SK-N-MC (cell line): ENCODE data around the gene DUSP9.

Experiments
- DNase-seq: peaks from one replicate; pipeline ENCODE4 v3.0.0-alpha.2; 2011; ENCODE audit warnings: low read depth, low spot score
- H3K27ac ChIP-seq: fragments of 200-600 bp; sonication (generic); 2 replicates; pipeline ENCODE4 v1.5.1; 2016; ENCODE audit warnings: mixed run types
- H3K36me3 ChIP-seq: fragments of 200-600 bp; sonication (generic); 2 replicates; pipeline ENCODE4 v1.6.1; 2017; ENCODE audit warnings: antibody characterized with exemption, low read length, mixed read lengths; ENCODE audit not compliant: insufficient read depth
- H3K4me3 ChIP-seq: fragments of 200-600 bp; sonication (generic); 2 replicates; pipeline ENCODE4 v1.5.1; 2016
- H3K9ac ChIP-seq: fragments of 200-600 bp; sonication (generic); 2 replicates; pipeline ENCODE4 v1.8.0; 2017; ENCODE audit warnings: mixed run types, mixed read lengths; ENCODE audit not compliant: insufficient read length
- H3K9me3 ChIP-seq: fragments of 200-600 bp; sonication (generic); 2 replicates; pipeline ENCODE4 v1.6.1; 2017; ENCODE audit warnings: low read depth, mild to moderate bottlenecking, antibody characterized with exemption, low read length, moderate library complexity, mixed read lengths
- EZH2 ChIP-seq: fragments of 200-600 bp; sonication (generic); IDR thresholded peaks from one replicate; pipeline ENCODE4 v1.6.1; 2017; ENCODE audit warnings: antibody characterized with exemption
- FOXP2 ChIP-seq: optimal IDR thresholded peaks from 2 replicates; pipeline ENCODE3; 2011; ENCODE audit warnings: mild to moderate bottlenecking, moderate library complexity; ENCODE audit not compliant: insufficient read depth; ENCODE audit errors: extremely low read length, control extremely low read depth
- POLR2AphosphoS5 ChIP-seq: IDR thresholded peaks from 2 replicates; pipeline ENCODE4 v1.6.1; 2012; ENCODE audit warnings: mild to moderate bottlenecking, low read depth, low read length, borderline replicate concordance

The DUSP9 gene

GRCh38 chrX:153649178-153649914 lies 2.3 kb downstream of the DUSP9 start:
- H3K9ac ChIP-seq = no peak overlapping the region
- H3K36me3 ChIP-seq = no peaks in the 10 kb centered on the region
- no peaks in the 10 kb centered on the region for H3K9me3 ChIP-seq
- DNase-seq = no peak
- no peak overlapping the region for H3K4me3 ChIP-seq
- TF ChIP-seq POLR2AphosphoS5 (no peak), EZH2 (no peak), FOXP2 (no peak)
- H3K27ac ChIP-seq = no peak overlapping the region

- H3K9ac ChIP-seq = no peak overlapping the region
- H3K4me3 ChIP-seq = no peak overlapping the region
- TF ChIP-seq FOXP2 (no peak), EZH2 (no peak), POLR2AphosphoS5 (no peak)
- no peak for DNase-seq
- no peaks in the 10 kb centered on the region for H3K9me3 ChIP-seq
- H3K27ac ChIP-seq = no peak overlapping the region
- no peaks in the 10 kb centered on the region for H3K36me3 ChIP-seq
These were observed 3.1 kb downstream of the DUSP9 start for GRCh38 chrX:153649915-153650782.

DNA sequence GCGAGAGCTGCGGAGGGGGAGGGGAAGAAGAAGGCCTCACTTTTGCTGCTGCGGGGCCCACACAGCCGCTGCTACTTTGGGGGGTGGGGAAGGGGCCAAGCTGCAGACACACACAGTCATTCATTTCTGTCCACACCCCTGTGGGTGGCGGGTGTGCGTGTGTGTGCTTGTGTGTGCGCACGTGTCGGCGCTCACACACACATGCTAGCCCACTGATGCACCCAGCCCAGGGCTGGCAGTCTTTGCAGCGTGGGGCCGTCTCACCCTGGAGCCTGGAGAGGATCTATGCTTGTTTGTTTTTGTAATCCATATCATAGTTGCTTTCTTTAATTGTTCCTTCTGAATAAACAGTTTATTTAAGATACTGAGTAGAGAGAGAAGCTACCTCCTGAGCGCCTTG lies 4.0 kb downstream of the DUSP9 start:
- Histone ChIP-seq H3K9ac (no peak overlapping the region), H3K4me3 (no peak overlapping the region), H3K27ac (no peak overlapping the region), H3K36me3 (no peaks in the 10 kb centered on the region), H3K9me3 (no peaks in the 10 kb centered on the region)
- no peak for DNase-seq
- TF ChIP-seq EZH2 (no peak), POLR2AphosphoS5 (no peak), FOXP2 (no peak)

- TF ChIP-seq FOXP2 (no peak), POLR2AphosphoS5 (no peak), EZH2 (no peak)
- H3K9me3 ChIP-seq = no peaks in the 10 kb centered on the region
- DNase-seq = no peak
- no peaks in the 10 kb centered on the region for H3K36me3 ChIP-seq
- H3K4me3 ChIP-seq = no peak overlapping the region
- no peak overlapping the region for H3K27ac ChIP-seq
- no peak overlapping the region for H3K9ac ChIP-seq
These were observed 4.6 kb downstream of the DUSP9 start for GRCh38 chrX:153651540-153652079.

GRCh38 chrX:153653556-153653955 lies 6.6 kb downstream of the DUSP9 start:
- H3K36me3 ChIP-seq = no peaks in the 10 kb centered on the region
- TF ChIP-seq POLR2AphosphoS5 (no peak), EZH2 (no peak), FOXP2 (no peak)
- H3K4me3 ChIP-seq = no peak overlapping the region
- no peaks in the 10 kb centered on the region for H3K9me3 ChIP-seq
- H3K9ac ChIP-seq = no peak overlapping the region
- no peak for DNase-seq
- H3K27ac ChIP-seq = no peak overlapping the region

GRCh38 chrX:153657161-153657560 lies 10.2 kb downstream of the DUSP9 start:
- H3K9me3 ChIP-seq = no peaks in the 10 kb centered on the region
- TF ChIP-seq POLR2AphosphoS5 (no peak), FOXP2 (no peak), EZH2 (no peak)
- no peak overlapping the region for H3K27ac ChIP-seq
- no peaks in the 10 kb centered on the region for H3K36me3 ChIP-seq
- no peak for DNase-seq
- H3K9ac ChIP-seq = no peak overlapping the region
- no peak overlapping the region for H3K4me3 ChIP-seq

- no peak overlapping the region for H3K9ac ChIP-seq
- TF ChIP-seq POLR2AphosphoS5 (no peak), FOXP2 (no peak), EZH2 (no peak)
- H3K36me3 ChIP-seq = no peaks in the 10 kb centered on the region
- H3K4me3 ChIP-seq = no peak overlapping the region
- no peaks in the 10 kb centered on the region for H3K9me3 ChIP-seq
- DNase-seq = no peak
- H3K27ac ChIP-seq = no peak overlapping the region
These were observed 12.3 kb downstream of the DUSP9 start for GRCh38 chrX:153659268-153659667.

- no peak overlapping the region for H3K4me3 ChIP-seq
- no peak for DNase-seq
- no peaks in the 10 kb centered on the region for H3K9me3 ChIP-seq
- no peak overlapping the region for H3K9ac ChIP-seq
- TF ChIP-seq POLR2AphosphoS5 (no peak), EZH2 (no peak), FOXP2 (no peak)
- no peak overlapping the region for H3K27ac ChIP-seq
- H3K36me3 ChIP-seq = no peaks in the 10 kb centered on the region
These were observed 15.3 kb downstream of the DUSP9 start for GRCh38 chrX:153662266-153662665.
